Measurements from ENCODE around the gene ARHGEF2.

The ARHGEF2 gene

DNA sequence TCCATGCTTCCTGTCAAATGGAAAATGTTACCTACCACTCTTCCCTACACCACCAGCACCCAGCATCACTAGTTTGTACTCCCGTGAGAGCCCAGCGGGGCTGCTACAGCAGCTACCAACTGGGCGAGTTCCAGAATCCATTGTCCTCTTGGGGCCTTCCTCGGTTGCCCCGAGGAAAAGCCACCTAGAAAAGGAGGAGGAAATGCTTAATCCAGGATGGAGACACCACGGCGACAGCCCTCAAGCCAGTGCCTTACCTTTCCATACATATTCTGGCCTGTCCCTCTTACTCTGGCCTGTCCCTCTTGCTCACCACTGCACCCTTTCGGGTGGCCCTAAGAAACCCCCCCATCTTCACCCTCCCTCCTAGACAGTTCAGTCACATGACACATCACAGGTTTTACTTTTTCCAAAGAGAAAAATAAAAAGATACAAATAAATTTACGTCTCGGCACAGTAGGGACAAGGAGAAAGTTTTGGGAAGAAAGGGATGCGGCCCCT is 67.7 kb downstream of the ARHGEF2 start:
- H3K27ac ChIP-seq = peak overlapping the region; percentile 25; the same call in 1 of the 2 replicates
- no peaks in the 10 kb centered on the region for H4K20me1 ChIP-seq (ENCODE audit: insufficient read depth)
- H3K4me2 ChIP-seq = peak overlapping the region; percentile 73
- peaks cover 7% of the 10 kb centered on the region; the same call in 1 of the 2 replicates for H3K79me2 ChIP-seq (ENCODE audit: insufficient read depth, low read depth)
- H3K4me1 ChIP-seq (ENCODE audit: low read depth, poor library complexity, severe bottlenecking) = peaks cover 28% of the 10 kb centered on the region
- no peaks in the 10 kb centered on the region for H3K27me3 ChIP-seq (ENCODE audit: insufficient read depth, low read depth)
- peak overlapping the region; percentile 40; the same call in 1 of the 2 replicates for H3K9ac ChIP-seq
- peaks cover 28% of the 10 kb centered on the region; the same call in 1 of the 2 replicates for H3K36me3 ChIP-seq (ENCODE audit: insufficient read depth)
- peak overlapping the region; percentile 46 for H2AFZ ChIP-seq (ENCODE audit: low read depth)
- H3K4me3 ChIP-seq (IDR thresholded peaks at IDR 0.05; ENCODE audit: insufficient read depth, low read depth, low read length) = peak overlapping the region; percentile 100
- TF ChIP-seq, protein P1, sequence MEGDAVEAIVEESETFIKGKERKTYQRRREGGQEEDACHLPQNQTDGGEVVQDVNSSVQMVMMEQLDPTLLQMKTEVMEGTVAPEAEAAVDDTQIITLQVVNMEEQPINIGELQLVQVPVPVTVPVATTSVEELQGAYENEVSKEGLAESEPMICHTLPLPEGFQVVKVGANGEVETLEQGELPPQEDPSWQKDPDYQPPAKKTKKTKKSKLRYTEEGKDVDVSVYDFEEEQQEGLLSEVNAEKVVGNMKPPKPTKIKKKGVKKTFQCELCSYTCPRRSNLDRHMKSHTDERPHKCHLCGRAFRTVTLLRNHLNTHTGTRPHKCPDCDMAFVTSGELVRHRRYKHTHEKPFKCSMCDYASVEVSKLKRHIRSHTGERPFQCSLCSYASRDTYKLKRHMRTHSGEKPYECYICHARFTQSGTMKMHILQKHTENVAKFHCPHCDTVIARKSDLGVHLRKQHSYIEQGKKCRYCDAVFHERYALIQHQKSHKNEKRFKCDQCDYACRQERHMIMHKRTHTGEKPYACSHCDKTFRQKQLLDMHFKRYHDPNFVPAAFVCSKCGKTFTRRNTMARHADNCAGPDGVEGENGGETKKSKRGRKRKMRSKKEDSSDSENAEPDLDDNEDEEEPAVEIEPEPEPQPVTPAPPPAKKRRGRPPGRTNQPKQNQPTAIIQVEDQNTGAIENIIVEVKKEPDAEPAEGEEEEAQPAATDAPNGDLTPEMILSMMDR (conservative IDR thresholded peaks at IDR 0.05; ENCODE audit: low read depth, low read length) = 0 out of 2 replicates have a peak, but pooled peaks have one; percentile 25

DNA sequence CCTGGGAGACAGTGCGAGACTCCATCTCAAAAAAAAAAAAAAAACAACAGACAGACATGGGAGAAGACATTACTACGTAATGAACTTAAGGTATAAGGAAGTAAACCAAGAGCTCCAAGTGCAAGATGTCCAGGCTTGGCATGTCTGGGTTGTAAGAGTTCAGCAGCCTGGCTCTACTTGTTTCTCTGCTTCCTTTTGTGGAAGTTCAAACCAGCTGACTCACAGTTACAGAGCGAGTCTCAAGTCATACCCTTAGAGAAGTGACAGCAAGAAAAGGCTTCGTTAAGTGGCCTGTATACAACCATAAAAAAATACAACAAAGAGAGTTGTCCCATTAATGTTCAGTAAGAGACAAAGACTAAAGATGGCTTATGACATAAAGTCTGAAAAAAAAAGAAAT is 68.5 kb downstream of the ARHGEF2 start:
- H3K79me2 ChIP-seq (ENCODE audit: insufficient read depth, low read depth) = peaks cover 7% of the 10 kb centered on the region; the same call in 1 of the 2 replicates
- no peaks in the 10 kb centered on the region for H3K27me3 ChIP-seq (ENCODE audit: insufficient read depth, low read depth)
- no peak overlapping the region for H3K27ac ChIP-seq

DNA sequence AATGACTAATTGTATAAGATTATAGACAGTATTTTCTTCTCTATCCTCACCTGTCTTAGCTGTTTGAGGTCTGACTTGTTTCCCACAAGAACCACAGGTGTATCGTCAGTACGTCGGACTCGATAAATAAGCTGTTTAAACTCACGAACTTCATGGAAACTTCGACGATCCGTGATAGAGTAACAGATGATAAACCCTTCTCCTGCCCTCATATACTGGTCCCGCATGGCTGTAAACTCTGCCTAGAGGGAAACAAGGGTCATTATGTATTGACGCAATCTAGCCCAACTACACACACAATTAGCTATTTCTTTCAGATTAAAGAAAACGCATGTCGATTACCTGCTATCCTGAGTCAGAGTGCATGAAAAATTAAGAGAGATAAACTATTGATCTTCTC is 74.1 kb downstream of the ARHGEF2 start:
- H3K79me2 ChIP-seq (ENCODE audit: insufficient read depth, low read depth) = no peaks in the 10 kb centered on the region

More for the DNA sequence above, 68.5 kb downstream of the ARHGEF2 start:
- Histone ChIP-seq H3K4me3 (IDR thresholded peaks at IDR 0.05; ENCODE audit: insufficient read depth, low read depth, low read length) (no peak overlapping the region), H3K4me2 (peak overlapping the region; percentile 73), H4K20me1 (ENCODE audit: insufficient read depth) (no peaks in the 10 kb centered on the region), H3K9ac (no peak overlapping the region), H3K36me3 (ENCODE audit: insufficient read depth) (peaks cover 21% of the 10 kb centered on the region; the same call in 1 of the 2 replicates), H2AFZ (ENCODE audit: low read depth) (no peak overlapping the region), H3K4me1 (ENCODE audit: low read depth, poor library complexity, severe bottlenecking) (peaks cover 28% of the 10 kb centered on the region)
- TF ChIP-seq, protein P1 (conservative IDR thresholded peaks at IDR 0.05; ENCODE audit: low read depth, low read length) = no peak

DNA sequence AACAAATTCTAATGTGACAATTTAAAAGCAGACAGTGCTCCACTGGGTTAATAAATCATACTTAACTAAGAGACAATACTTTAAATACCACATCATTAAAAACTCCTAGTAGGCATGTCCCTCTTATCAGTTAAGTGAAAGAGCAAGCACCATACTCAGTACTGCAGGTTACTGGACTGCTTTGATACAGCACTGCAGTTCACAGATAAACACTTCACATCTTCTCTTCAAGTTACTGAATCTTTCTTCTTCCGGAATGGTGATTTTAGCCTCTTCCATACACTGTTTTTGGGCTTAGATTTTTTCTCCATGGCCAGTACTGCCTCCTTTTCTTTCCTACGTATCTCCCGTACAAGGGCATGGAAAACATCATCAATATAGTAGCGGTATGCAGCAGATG is 78.2 kb downstream of the ARHGEF2 start:
- H3K4me2 ChIP-seq = no peak overlapping the region
- H3K9ac ChIP-seq = no peak overlapping the region
- H4K20me1 ChIP-seq (ENCODE audit: insufficient read depth) = no peaks in the 10 kb centered on the region
- TF ChIP-seq, protein P1 (conservative IDR thresholded peaks at IDR 0.05; ENCODE audit: low read depth, low read length) = no peak
- H3K4me1 ChIP-seq (ENCODE audit: low read depth, poor library complexity, severe bottlenecking) = no peaks in the 10 kb centered on the region
- no peak overlapping the region for H3K4me3 ChIP-seq (IDR thresholded peaks at IDR 0.05; ENCODE audit: insufficient read depth, low read depth, low read length)
- H3K79me2 ChIP-seq (ENCODE audit: insufficient read depth, low read depth) = no peaks in the 10 kb centered on the region
- H3K27ac ChIP-seq = no peak overlapping the region
- H3K36me3 ChIP-seq (ENCODE audit: insufficient read depth) = peaks cover 6% of the 10 kb centered on the region; the same call in 1 of the 2 replicates
- H3K27me3 ChIP-seq (ENCODE audit: insufficient read depth, low read depth) = no peaks in the 10 kb centered on the region
- H2AFZ ChIP-seq (ENCODE audit: low read depth) = no peak overlapping the region

More for the DNA sequence above, 74.1 kb downstream of the ARHGEF2 start:
- no peak overlapping the region for H3K27ac ChIP-seq
- no peak overlapping the region for H3K4me3 ChIP-seq (IDR thresholded peaks at IDR 0.05; ENCODE audit: insufficient read depth, low read depth, low read length)
- H3K27me3 ChIP-seq (ENCODE audit: insufficient read depth, low read depth) = no peaks in the 10 kb centered on the region
- peaks cover 6% of the 10 kb centered on the region; the same call in 1 of the 2 replicates for H3K36me3 ChIP-seq (ENCODE audit: insufficient read depth)
- H3K4me2 ChIP-seq = no peak overlapping the region
- H2AFZ ChIP-seq (ENCODE audit: low read depth) = no peak overlapping the region
- no peak overlapping the region for H3K9ac ChIP-seq
- no peaks in the 10 kb centered on the region for H4K20me1 ChIP-seq (ENCODE audit: insufficient read depth)
- TF ChIP-seq, protein P1 (conservative IDR thresholded peaks at IDR 0.05; ENCODE audit: low read depth, low read length) = no peak
- no peaks in the 10 kb centered on the region for H3K4me1 ChIP-seq (ENCODE audit: low read depth, poor library complexity, severe bottlenecking)

All from KMS-11 (cell line).